Hematopoietic multipotent progenitor cell treated with erythropoietin and hydrocortisone succinate and interleukin-3 and kit ligand, for 8 days (in vitro differentiated cells): ENCODE data around the gene PTPRS.
"Not testable (repeated sequence)": the region's sequence is repeated elsewhere in the genome, so short reads cannot be mapped to it uniquely, and the experiment has no call there.

ENCODE experiments used
- DNase-seq: peaks from one replicate; pipeline ENCODE4 v3.0.0-alpha.2; 2015

Gene PTPRS

GRCh38 chr19:5331790-5332189, 8.8 kb downstream of the PTPRS start:
- no peak for DNase-seq

- DNase-seq: no peak
These were observed 10.3 kb downstream of the PTPRS start for GRCh38 chr19:5330307-5330720.

- DNase-seq: no peak
These were observed 11.5 kb downstream of the PTPRS start for GRCh38 chr19:5329141-5329540.

GRCh38 chr19:5328407-5328806, 12.2 kb downstream of the PTPRS start:
- not testable (repeated sequence) for DNase-seq

- no peak for DNase-seq
These were observed 13.5 kb downstream of the PTPRS start for GRCh38 chr19:5326986-5327623.

- no peak for DNase-seq
These were observed 14.1 kb downstream of the PTPRS start for GRCh38 chr19:5326545-5326944.

- no peak for DNase-seq
These were observed 15.7 kb downstream of the PTPRS start for GRCh38 chr19:5324947-5325346.

GRCh38 chr19:5323475-5323811, 17.2 kb downstream of the PTPRS start:
- no peak for DNase-seq

- DNase-seq: no peak
These were observed 18.5 kb downstream of the PTPRS start for GRCh38 chr19:5321851-5322681.

- DNase-seq: no peak
These were observed 19.5 kb downstream of the PTPRS start for GRCh38 chr19:5321066-5321642.

GRCh38 chr19:5319516-5319915, 21.1 kb downstream of the PTPRS start:
- DNase-seq: no peak

- no peak for DNase-seq
These were observed 22.3 kb downstream of the PTPRS start for GRCh38 chr19:5318306-5318705.

- DNase-seq: no peak
These were observed 23.3 kb downstream of the PTPRS start for GRCh38 chr19:5317321-5317720.

- no peak for DNase-seq
These were observed 24.5 kb downstream of the PTPRS start for GRCh38 chr19:5316138-5316537.

GRCh38 chr19:5314907-5315298, 25.7 kb downstream of the PTPRS start:
- DNase-seq: no peak

GRCh38 chr19:5314012-5314906, 26.4 kb downstream of the PTPRS start:
- no peak for DNase-seq

- DNase-seq: no peak
These were observed 27.3 kb downstream of the PTPRS start for GRCh38 chr19:5313307-5313706.

GRCh38 chr19:5312058-5312457, 28.6 kb downstream of the PTPRS start:
- no peak for DNase-seq

- DNase-seq: no peak
These were observed 31.0 kb downstream of the PTPRS start for GRCh38 chr19:5309438-5310204.

GRCh38 chr19:5308451-5309437, 31.9 kb downstream of the PTPRS start:
- DNase-seq: no peak

- no peak for DNase-seq
These were observed 33.0 kb downstream of the PTPRS start for GRCh38 chr19:5307655-5308054.
